Panc1 (cell line): ENCODE data around the gene CLSTN2. TPM values are rescaled to one million over a fixed set of nuclear protein-coding genes. Genes with fewer than 3 reads are reported as not detected.

ENCODE experiments used
- ATAC-seq: fragments of 200-7000 bp; cut with Tn5 transposase; 2 replicates; pipeline ENCODE4 v1.9.1; 2020; ENCODE audit warnings: mild to moderate bottlenecking, moderate library complexity
- BruUV-seq: library from RNA; stranded (reverse); fragments of 400-500 nt; replicated peaks from 2 replicates; lab custom pipeline; 2021; lab: Mats Ljungman, UMichigan
- CTCF ChIA-PET: fragments of 300-600 bp; sonication (Branson Sonifier 250); formaldehyde crosslinking; loops from one replicate; lab custom pipeline; 2022; ENCODE audit warnings: antibody characterized with exemption; lab: Charles Lee
- POLR2A ChIA-PET: fragments of 300-600 bp; sonication (Branson Sonifier 250); formaldehyde crosslinking; loops from one replicate; lab custom pipeline; 2022; ENCODE audit warnings: antibody characterized with exemption; lab: Charles Lee
- DNase-seq: peaks from one replicate; pipeline ENCODE4 v3.0.0-alpha.2; 2010; ENCODE audit warnings: low read depth, low spot score
- H3K27ac ChIP-seq: 2 replicates; pipeline ENCODE4 v1.5.1; 2011; ENCODE audit warnings: mild to moderate bottlenecking, low read length, inconsistent platforms
- H3K27me3 ChIP-seq: fragments of 200-500 bp; sonication (Bioruptor generic); 2 replicates; pipeline ENCODE4 v1.6.0; 2014; ENCODE audit warnings: low read length, inconsistent platforms; ENCODE audit not compliant: control insufficient read depth, insufficient read depth
- H3K36me3 ChIP-seq: fragments of 200-500 bp; sonication (Bioruptor generic); 2 replicates; pipeline ENCODE4 v1.5.1; 2014; ENCODE audit warnings: inconsistent platforms, mild to moderate bottlenecking, low read length, moderate library complexity; ENCODE audit not compliant: control insufficient read depth, insufficient read depth
- H3K4me1 ChIP-seq: 2 replicates; pipeline ENCODE4 v1.5.1; 2011; ENCODE audit warnings: inconsistent platforms, mild to moderate bottlenecking, low read length, moderate library complexity; ENCODE audit not compliant: control insufficient read depth, insufficient read depth
- H3K4me3 ChIP-seq, 2 experiments: 2 replicates each; pipeline ENCODE4 v1.5.1; 2011 to 2012; ENCODE audit warnings: low read depth in 2 of 2, low read length in 2 of 2, mild to moderate bottlenecking in 2 of 2, inconsistent platforms in 1 of 2, moderate library complexity in 1 of 2
- H3K9me3 ChIP-seq: fragments of 200-500 bp; sonication (Bioruptor generic); 2 replicates; pipeline ENCODE4 v1.5.1; 2014; ENCODE audit warnings: low read depth, mild to moderate bottlenecking, inconsistent platforms, low read length, moderate library complexity; ENCODE audit not compliant: control insufficient read depth, insufficient read depth
- CTCF ChIP-seq: fragments of 450-650 bp; IDR thresholded peaks from 2 replicates; pipeline ENCODE4 v1.5.1; 2017; ENCODE audit warnings: mild to moderate bottlenecking
- POLR2AphosphoS5 ChIP-seq: IDR thresholded peaks from 2 replicates; pipeline ENCODE4 v1.6.1; 2012; ENCODE audit warnings: mild to moderate bottlenecking, low read depth, low read length, moderate library complexity
- REST ChIP-seq, 2 experiments: IDR thresholded peaks; 2 replicates each; pipeline ENCODE4 v1.6.1; 2011 to 2012; ENCODE audit warnings: low read depth in 2 of 2, control low read depth in 1 of 2, low read length in 1 of 2, mild to moderate bottlenecking in 1 of 2, moderate library complexity in 1 of 2; ENCODE audit not compliant: insufficient read depth in 1 of 2
- SIN3A ChIP-seq: IDR thresholded peaks from 2 replicates; pipeline ENCODE4 v1.6.1; 2012; ENCODE audit warnings: low read depth, mild to moderate bottlenecking, low read length, moderate library complexity, borderline replicate concordance; ENCODE audit not compliant: insufficient read depth
- TCF7L2 ChIP-seq: IDR thresholded peaks from 2 replicates; pipeline ENCODE4 v1.6.1; 2011; ENCODE audit warnings: mild to moderate bottlenecking, low read depth, low read length, inconsistent platforms
- in situ Hi-C: cut with HindIII; loops from 2 replicates; pipeline ENCODE4 v1.10.0; 2016; ENCODE audit warnings: low sequenced_read_pairs, low pct_unique_long_range_greater_than_20kb
- intact Hi-C: fragments of 100-400 bp; cut with micrococcal nuclease; formaldehyde crosslinking; loops from one replicate; pipeline ENCODE4 v1.10.0; 2022; ENCODE audit not compliant: unreplicated experiment
- total RNA-seq: library from RNA; stranded (reverse); gene quantifications from one replicate; pipeline ENCODE4 v1.2.1, GENCODE V29; 2021; ENCODE audit not compliant: unreplicated experiment

Gene CLSTN2
- total RNA-seq, 1 experiment from 2014 or later, result 0.03 TPM

DNA sequence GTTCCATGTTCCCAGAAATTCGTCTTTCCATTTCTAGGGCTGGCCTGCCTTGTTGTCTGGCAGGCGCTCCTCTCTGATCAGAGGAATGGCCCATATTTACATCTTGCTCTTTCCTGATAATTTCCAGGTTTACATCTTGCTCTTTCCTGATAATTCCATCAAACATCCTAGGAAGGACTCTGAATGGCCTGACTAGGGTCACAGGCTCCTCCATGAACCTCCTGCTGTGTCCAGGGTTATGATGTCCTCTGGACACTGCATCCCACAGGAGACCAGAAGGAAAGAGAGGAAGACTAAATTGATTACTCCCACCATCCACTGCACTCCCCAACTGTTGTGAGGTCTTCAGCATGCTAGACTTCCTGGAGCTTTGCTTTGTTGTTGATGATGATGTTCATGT, 75.4 kb downstream of the CLSTN2 start:
- CTCF ChIA-PET, result no interaction called here
- H3K27me3 ChIP-seq, result no peaks in the 10 kb centered on the region; the same call in 1 of the 2 replicates
- ATAC-seq, result no peak

GRCh38 chr3:140011086-140011485, 76.1 kb downstream of the CLSTN2 start:
- in situ Hi-C loops (no loop called here), intact Hi-C loops (no loop called here)
- ATAC-seq, result no peak
- Histone ChIP-seq H3K4me1 (no peaks in the 10 kb centered on the region), H3K4me3 (no peak overlapping the region), H3K9me3 (no peaks in the 10 kb centered on the region), H3K36me3 (no peaks in the 10 kb centered on the region), H3K27ac (no peak overlapping the region), H3K27me3 (no peaks in the 10 kb centered on the region; the same call in 1 of the 2 replicates)
- ChIA-PET POLR2A (no interaction called here), CTCF (no interaction called here)
- TF ChIP-seq POLR2AphosphoS5 (no peak), SIN3A (no peak), REST (IDR thresholded peaks at IDR 0.05; ENCODE audit: insufficient read depth in 1 of 2, low read depth in 2 of 2, low read length in 1 of 2) (no peak), TCF7L2 (no peak), CTCF (no peak)
- DNase-seq, result no peak
- BruUV-seq, result no TSS peak

More for the DNA sequence above, 75.4 kb downstream of the CLSTN2 start:
- no peak for DNase-seq
- POLR2A ChIA-PET, result no interaction called here
- BruUV-seq, result no TSS peak
- no peaks in the 10 kb centered on the region for H3K4me1 ChIP-seq
- no peaks in the 10 kb centered on the region for H3K36me3 ChIP-seq
- H3K27ac ChIP-seq, result no peak overlapping the region
- H3K9me3 ChIP-seq, result no peaks in the 10 kb centered on the region
- in situ Hi-C loops (no loop called here), intact Hi-C loops (no loop called here)
- H3K4me3 ChIP-seq, result no peak overlapping the region
- no peak for TF ChIP-seq SIN3A
- no peak for TF ChIP-seq REST (IDR thresholded peaks at IDR 0.05; ENCODE audit: insufficient read depth in 1 of 2, low read depth in 2 of 2, low read length in 1 of 2)
- TF ChIP-seq POLR2AphosphoS5, result no peak
- TF ChIP-seq CTCF, result no peak
- TF ChIP-seq TCF7L2, result no peak
